SIG-M5 treated with dmso at 0.1 percent for 504 hours (cell line): Measurements from ENCODE around the gene HOXB13.
"Not testable (repeated sequence)": the region's sequence is repeated elsewhere in the genome, so short reads cannot be mapped to it uniquely, and the experiment has no call there.

ENCODE experiments used
- DNase-seq: peaks from one replicate; lab custom pipeline; 2025; ENCODE audit not compliant: unreplicated experiment; lab: John Stamatoyannopoulos, UW

Gene HOXB13

DNA sequence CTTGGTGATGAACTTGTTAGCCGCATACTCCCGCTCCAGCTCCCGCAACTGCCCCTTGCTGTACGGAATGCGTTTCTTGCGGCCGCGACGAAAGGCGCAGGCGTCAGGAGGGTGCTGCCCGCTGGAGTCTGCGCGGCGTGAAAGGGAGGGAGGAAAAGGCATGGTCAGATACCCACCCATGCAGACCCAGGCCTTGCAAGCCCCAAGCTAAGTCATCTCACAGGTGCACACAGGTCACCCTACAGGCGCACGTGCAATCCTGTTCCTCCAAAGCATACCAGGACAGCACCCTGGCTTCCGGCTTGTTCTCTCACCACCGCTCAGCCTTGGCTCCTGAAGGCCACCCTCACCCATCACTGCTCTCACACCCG, 1.6 kb downstream of the HOXB13 start:
- no peak for DNase-seq

DNA sequence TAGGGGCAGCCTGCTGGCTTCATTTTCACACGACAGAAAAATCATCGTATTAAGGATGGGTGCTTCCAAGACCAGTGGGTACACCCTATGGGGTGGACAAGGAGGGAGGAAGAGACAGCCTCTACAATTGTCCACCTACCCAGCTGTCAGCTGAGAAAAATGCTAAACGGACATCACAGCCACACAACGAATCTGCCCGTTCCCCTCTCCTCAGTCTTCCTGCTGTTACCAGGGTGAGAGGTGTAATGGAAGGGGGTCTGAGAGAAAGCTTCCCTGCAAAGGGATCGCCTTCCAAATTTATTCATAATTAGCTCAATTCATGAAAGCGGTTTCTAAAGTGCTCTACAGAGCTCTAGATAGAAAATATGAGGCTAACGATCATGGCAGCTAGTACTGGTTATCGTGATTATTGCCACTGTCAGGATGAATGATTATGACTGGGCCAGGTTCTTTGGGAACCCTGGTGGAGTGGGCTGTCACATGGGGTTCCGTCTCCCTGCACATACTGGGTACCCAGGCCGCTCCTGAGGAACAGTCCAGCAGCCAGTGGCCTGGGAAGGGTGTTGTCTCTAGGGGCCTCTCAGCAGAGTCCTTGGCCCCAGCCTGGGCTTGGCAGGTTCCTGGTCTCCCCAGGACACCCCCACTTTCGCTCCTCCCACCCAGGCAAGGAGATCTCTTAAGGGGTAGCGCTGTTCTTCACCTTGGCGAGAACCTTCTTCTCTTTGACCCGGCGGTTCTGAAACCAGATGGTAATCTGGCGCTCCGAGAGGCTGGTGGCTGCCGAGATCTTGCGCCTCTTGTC, 2.2 kb downstream of the HOXB13 start:
- no peak for DNase-seq

GRCh38 chr17:48725288-48726064, 3.1 kb downstream of the HOXB13 start:
- no peak for DNase-seq

DNA sequence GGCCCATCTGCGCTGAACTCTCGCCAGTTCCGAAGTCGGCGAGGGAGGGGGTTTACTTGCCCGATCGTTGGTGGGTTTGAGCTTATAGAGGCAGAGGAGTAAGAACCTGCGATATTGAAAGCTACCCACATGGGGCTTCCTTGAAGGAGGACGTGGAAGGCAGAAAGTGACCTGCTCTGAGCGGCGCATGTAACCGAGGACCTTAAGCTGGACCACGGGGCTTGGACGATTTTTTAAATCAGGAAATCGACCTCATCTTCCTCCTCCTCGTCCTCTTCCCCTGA, 3.6 kb downstream of the HOXB13 start:
- DNase-seq, result no peak

DNA sequence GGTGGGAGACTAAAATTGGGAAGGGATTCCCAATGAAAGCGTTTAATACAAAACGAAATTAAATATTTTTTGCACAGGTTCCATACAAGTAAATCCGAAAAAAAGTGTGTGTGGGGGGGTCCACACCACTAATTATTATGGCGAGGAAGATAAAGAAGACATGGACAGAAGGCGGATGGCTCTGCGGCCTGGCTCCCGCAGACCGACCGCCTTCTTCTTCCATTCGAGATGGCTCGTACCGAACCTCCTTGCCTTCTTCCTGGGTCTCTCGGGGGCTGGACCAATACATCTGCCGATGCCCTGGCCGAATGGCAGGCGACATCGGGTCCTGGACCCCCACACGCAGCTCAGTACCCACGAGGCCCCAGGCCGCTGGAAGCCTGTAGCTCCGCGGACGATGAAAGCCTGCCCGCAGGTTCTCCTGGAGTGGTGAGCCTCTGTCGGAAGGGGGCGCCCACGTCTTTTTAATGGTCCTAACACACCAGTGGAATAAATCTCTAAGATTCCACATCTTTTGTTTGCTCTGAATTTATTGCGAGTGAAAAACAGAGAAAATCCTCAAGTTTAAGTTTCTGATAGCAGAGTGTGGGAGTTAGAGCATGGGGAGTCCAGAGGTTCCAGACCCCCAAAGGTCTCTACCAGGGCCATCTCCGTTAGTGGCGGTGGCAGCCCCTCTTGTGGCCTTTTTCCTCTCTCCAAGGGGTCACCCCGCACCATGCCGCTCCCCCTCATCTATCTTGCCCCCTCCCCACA, 4.1 kb downstream of the HOXB13 start:
- DNase-seq, result peak; percentile 53

GRCh38 chr17:48723423-48724250, 4.9 kb downstream of the HOXB13 start:
- DNase-seq, result no peak

DNA sequence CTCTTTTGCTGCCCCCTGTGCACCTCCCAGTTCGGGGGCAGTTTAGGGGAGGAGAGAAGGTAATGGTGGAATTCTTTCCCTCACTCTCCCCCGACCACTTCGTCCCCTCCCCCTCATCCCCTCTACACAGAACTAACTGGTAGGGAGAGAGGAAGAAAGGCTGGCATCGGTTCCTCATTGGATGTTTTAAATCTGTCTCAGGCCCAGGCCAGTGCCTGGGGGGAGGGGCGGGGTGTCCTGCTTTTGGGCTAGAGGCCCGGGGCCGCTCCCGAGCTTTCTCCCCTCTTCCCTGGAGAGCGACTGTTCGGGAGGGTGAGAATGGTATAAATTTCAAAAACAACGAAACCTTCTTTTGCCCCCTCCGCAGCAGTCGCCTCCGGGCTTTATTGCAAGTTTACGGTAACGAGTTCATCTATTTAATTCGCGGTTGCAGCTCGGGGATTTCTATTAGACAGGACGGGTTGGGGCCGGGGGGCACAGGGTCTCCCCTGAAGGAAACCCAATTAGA, 5.6 kb downstream of the HOXB13 start, which contains the start of gene PRAC2:
Gene PRAC2, plus strand, starts transcription at position 271 of the 508 bp plus-strand sequence. CDS start 1,226 bp downstream, outside the sequence.
- no peak for DNase-seq

DNA sequence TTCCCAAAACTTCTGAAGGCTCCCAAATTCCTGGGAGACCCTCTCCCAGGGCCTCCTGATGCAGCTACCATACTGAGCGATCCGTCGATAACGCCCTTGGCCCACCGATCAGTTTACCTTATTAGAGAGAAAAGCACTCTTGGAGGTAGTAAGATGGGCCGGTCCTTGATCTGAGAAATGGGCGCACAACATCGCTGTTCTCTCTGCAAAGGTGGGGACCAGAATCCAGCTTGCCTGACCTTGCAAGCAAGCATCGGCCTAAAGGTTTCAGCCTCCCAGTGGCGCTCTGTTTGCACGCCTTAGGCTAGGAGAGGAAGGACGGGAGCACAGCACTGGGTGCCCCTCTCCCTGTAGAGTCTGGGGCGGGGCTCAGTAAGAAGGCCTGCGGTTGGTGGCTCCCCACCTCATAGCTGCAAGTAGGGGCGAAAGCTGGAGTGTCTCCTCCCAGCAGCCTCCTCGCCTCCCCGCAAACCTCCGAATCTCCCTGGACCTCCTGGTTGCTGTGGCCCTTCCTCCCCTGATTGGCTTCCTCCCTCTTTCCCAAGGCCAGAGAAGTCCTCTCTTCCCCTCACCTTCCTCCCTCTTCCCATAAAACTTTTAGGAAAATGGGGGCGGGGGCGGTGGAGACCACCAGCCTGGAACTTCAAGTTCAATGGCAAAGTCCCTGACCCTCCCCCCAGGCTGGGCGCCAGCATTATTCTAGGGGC, 6.2 kb downstream of the HOXB13 start, which contains the start of gene PRAC1:
Gene PRAC1, minus strand, starts transcription at position 318 of the 707 bp plus-strand sequence. Its CDS starts 126 bp downstream, at position 192.
- DNase-seq, result no peak

DNA sequence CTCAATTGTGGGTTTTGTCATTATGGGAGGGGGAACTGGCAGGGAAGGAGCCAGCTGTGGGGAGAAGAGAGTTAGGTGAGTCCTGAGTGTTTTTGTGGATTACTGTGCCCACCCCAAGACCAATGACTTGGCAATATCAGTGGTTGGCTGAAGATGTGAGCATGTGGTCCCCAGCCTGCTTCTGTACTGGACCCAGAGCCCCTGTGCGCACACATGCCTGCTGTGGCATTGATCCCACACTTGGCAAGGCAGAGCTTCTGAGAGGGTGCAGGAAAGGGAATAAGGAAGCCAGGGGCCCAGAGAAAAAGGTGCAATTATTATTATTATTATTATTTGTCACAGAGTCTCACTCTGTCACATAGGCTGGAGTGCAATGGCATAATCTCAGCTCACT, 7.5 kb downstream of the HOXB13 start:
- DNase-seq, result no peak

GRCh38 chr17:48720266-48721008, 8.1 kb downstream of the HOXB13 start:
- no peak for DNase-seq

GRCh38 chr17:48719642-48720265, 8.8 kb downstream of the HOXB13 start:
- DNase-seq, result no peak

DNA sequence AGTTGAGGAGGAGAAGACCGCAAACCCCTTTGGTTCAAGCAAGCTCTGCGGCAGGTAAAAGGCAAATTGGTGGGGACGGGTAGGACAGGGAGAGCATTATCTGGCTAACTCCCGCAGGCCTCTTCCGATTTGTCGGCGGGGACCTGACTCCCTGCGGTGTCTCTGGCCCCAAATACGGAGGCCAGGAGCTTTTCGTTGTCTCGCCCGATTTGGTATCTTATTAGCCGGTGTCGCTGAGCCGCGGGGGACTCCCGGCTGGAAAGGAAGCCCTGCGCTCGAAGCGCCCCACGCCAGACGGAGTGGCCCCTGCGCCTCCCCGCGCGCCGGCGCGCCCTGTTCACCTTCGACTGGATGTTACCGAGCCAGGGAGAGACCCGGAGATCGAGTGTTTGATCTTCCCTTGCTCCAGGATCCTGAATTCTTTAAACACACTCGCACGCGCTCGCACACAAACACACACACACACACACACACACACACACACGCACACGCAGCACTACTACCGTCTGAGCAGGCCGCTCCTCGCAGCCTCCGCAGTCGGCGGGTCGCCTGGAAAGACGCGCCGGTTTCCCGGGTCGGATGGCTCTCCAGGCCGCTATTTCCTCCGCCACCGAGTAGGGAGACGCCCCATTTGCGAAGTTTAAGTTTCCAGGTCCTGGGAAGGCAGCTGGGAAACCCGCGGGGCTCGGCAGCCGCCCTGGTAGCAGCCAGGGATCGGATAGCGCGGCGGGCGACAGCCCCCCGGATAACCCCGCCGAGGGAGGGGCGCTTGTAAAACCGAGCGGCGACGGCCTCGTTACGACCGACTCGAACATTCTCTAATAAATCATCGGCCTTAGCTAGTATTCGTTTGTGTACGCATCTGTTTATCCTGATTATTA, 9.5 kb downstream of the HOXB13 start:
- DNase-seq, result no peak

- DNase-seq, result no peak
Measured at GRCh38 chr17:48718227-48718760, 10.3 kb downstream of the HOXB13 start.

GRCh38 chr17:48717367-48718226, 11.0 kb downstream of the HOXB13 start:
- DNase-seq, result no peak

DNA sequence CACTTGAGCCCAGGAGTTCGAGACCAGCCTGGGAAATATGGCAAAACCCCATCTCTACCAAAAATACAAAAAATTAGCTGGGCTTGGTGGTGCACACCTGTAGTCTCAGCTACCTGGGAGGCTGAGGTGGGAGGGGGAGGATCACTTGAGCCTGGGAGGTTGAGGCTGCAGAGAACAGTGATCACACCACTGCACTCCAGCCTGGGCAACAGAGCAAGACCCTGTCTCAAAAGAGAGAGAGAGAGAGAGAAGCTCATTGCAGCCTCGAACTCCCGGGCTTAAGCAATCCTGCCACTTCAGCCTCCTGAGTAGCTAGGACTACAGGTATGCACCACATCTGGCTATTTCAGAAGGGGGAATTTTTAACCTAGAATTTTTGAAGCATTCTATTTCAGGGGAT, 12.0 kb downstream of the HOXB13 start:
- DNase-seq, result not testable (repeated sequence)
